H1 (cell line): Measurements from ENCODE around the gene COTL1. TPM values are rescaled to one million over a fixed set of nuclear protein-coding genes. Genes with fewer than 3 reads are reported as not detected.

Experiments
- CTCF ChIA-PET: fragments of 300-600 bp; sonication (Branson Sonifier 250); formaldehyde crosslinking; loops from one replicate; lab custom pipeline; 2021; ENCODE audit not compliant: partially characterized antibody; lab: Charles Lee
- POLR2A ChIA-PET: fragments of 300-600 bp; sonication (Branson Sonifier 250); formaldehyde crosslinking; loops from one replicate; lab custom pipeline; 2021; ENCODE audit warnings: inconsistent platforms; ENCODE audit not compliant: partially characterized antibody; lab: Charles Lee
- DNase-seq, 2 experiments: peaks; one replicate each; pipeline versions ENCODE4 v3.0.0 to v3.0.0-alpha.2; 2010 to 2022; ENCODE audit warnings: low spot score in 2 of 2, low read depth in 1 of 2, mixed read lengths in 1 of 2
- FAIRE-seq: peaks from 2 replicates; lab custom pipeline; 2011; peaks lifted over from hg19 to GRCh38; lab: Jason Lieb, UNC
- H2AFZ ChIP-seq: 2 replicates; pipeline ENCODE4 v1.8.1; 2012; ENCODE audit warnings: low read length, inconsistent platforms
- H2AK5ac ChIP-seq: 2 replicates; pipeline ENCODE4 v1.6.1; 2013; ENCODE audit warnings: low read depth, low read length
- H2BK120ac ChIP-seq: replicated peaks from 2 replicates; pipeline ENCODE3; 2013; ENCODE audit warnings: low read depth, low read length, inconsistent platforms
- H2BK12ac ChIP-seq: 2 replicates; pipeline ENCODE4 v1.6.1; 2013; ENCODE audit warnings: low read depth, low read length
- H2BK15ac ChIP-seq: 2 replicates; pipeline ENCODE4 v1.6.1; 2013; ENCODE audit warnings: low read length
- H2BK20ac ChIP-seq: 2 replicates; pipeline ENCODE4 v1.6.1; 2013; ENCODE audit warnings: low read length
- H2BK5ac ChIP-seq: 2 replicates; pipeline ENCODE4 v1.6.1; 2013; ENCODE audit warnings: low read depth, low read length
- H3K14ac ChIP-seq: 2 replicates; pipeline ENCODE4 v1.6.1; 2013; ENCODE audit warnings: inconsistent platforms; ENCODE audit not compliant: insufficient read length
- H3K18ac ChIP-seq: 2 replicates; pipeline ENCODE4 v1.6.1; 2013; ENCODE audit warnings: low read length; ENCODE audit errors: extremely low read depth
- H3K23ac ChIP-seq: 2 replicates; pipeline ENCODE4 v1.6.1; 2013; ENCODE audit warnings: inconsistent platforms; ENCODE audit not compliant: insufficient read length
- H3K23me2 ChIP-seq: 2 replicates; pipeline ENCODE4 v1.6.1; 2013; ENCODE audit warnings: low read depth, low read length
- H3K27ac ChIP-seq: 2 replicates; pipeline ENCODE4 v1.6.1; 2011; ENCODE audit warnings: low read depth, low read length, inconsistent platforms
- H3K27me3 ChIP-seq, 4 experiments: replicated peaks in 1 of 4; 1 replicate in 1 of 4; 2 replicates in 3 of 4; pipeline versions ENCODE4 v1.6.1 to v1.8.1; 2011 to 2013; ENCODE audit warnings: low read length in 3 of 4, mild to moderate bottlenecking in 3 of 4, inconsistent platforms in 2 of 4, mixed read lengths in 2 of 4, moderate library complexity in 1 of 4; ENCODE audit not compliant: control insufficient read depth in 3 of 4, insufficient read depth in 3 of 4; ENCODE audit errors: extremely low read depth in 1 of 4
- H3K36me3 ChIP-seq, 4 experiments: 2 replicates each; pipeline versions ENCODE4 v1.6.1 to v1.8.1; 2011 to 2013; ENCODE audit warnings: mild to moderate bottlenecking in 4 of 4, low read length in 3 of 4, moderate library complexity in 2 of 4, control low read depth in 1 of 4, inconsistent platforms in 1 of 4; ENCODE audit not compliant: insufficient read depth in 4 of 4, control insufficient read depth in 2 of 4
- H3K4ac ChIP-seq: replicated peaks from 2 replicates; pipeline ENCODE3; 2013; ENCODE audit warnings: low read length, low read depth, mixed read lengths, inconsistent platforms; ENCODE audit not compliant: insufficient read length
- H3K4me1 ChIP-seq, 4 experiments: replicated peaks in 1 of 4; 1 replicate in 1 of 4; 2 replicates in 3 of 4; pipeline versions ENCODE4 v1.6.1 to v1.8.1; 2011 to 2013; ENCODE audit warnings: low read length in 3 of 4, inconsistent platforms in 2 of 4, mixed read lengths in 1 of 4; ENCODE audit not compliant: insufficient read depth in 4 of 4, control insufficient read depth in 3 of 4
- H3K4me2 ChIP-seq, 2 experiments: 2 replicates each; pipeline versions ENCODE4 v1.6.1 to v1.8.1; 2011 to 2013; ENCODE audit warnings: low read depth in 2 of 2, low read length in 2 of 2, control low read depth in 1 of 2, inconsistent platforms in 1 of 2, mild to moderate bottlenecking in 1 of 2; ENCODE audit not compliant: insufficient read depth in 1 of 2
- H3K4me3 ChIP-seq, 4 experiments: fragments of 200-600, 300-600 bp in 1 of 4; sonication (generic), shearing (Covaris generic), sonication (Bioruptor Twin) in 1 of 4; 2 replicates each; pipeline versions ENCODE4 v1.5.1 to v1.8.1; 2011 to 2016; ENCODE audit warnings: low read length in 4 of 4, low read depth in 3 of 4, control low read depth in 2 of 4, inconsistent platforms in 2 of 4, mild to moderate bottlenecking in 2 of 4, mixed read lengths in 1 of 4, moderate library complexity in 1 of 4; ENCODE audit not compliant: insufficient read depth in 2 of 4; ENCODE audit errors: extremely low read depth in 1 of 4
- H3K56ac ChIP-seq: replicated peaks from 2 replicates; pipeline ENCODE3; 2013; ENCODE audit warnings: low read depth, mild to moderate bottlenecking, mixed read lengths, low read length, inconsistent platforms; ENCODE audit not compliant: insufficient read length
- H3K79me1 ChIP-seq: 2 replicates; pipeline ENCODE4 v1.6.1; 2013; ENCODE audit warnings: low read depth, low read length, control low read depth
- H3K79me2 ChIP-seq, 2 experiments: 2 replicates each; pipeline versions ENCODE4 v1.6.1 to v1.8.1; 2012 to 2013; ENCODE audit warnings: low read length in 2 of 2, mild to moderate bottlenecking in 2 of 2, inconsistent platforms in 1 of 2; ENCODE audit not compliant: insufficient read depth in 2 of 2, control insufficient read depth in 1 of 2
- H3K9ac ChIP-seq, 4 experiments: replicated peaks in 1 of 4; 1 replicate in 1 of 4; 2 replicates in 3 of 4; pipeline versions ENCODE4 v1.6.1 to v1.8.1; 2011 to 2013; ENCODE audit warnings: low read depth in 3 of 4, low read length in 3 of 4, control low read depth in 2 of 4, mild to moderate bottlenecking in 2 of 4, moderate library complexity in 2 of 4, inconsistent platforms in 1 of 4; ENCODE audit errors: extremely low read depth in 1 of 4
- H3K9me3 ChIP-seq, 2 experiments: 2 replicates each; pipeline versions ENCODE4 v1.6.1 to v1.8.1; 2012 to 2013; ENCODE audit warnings: mild to moderate bottlenecking in 2 of 2, moderate library complexity in 2 of 2, control low read depth in 1 of 2, inconsistent platforms in 1 of 2, low read depth in 1 of 2, low read length in 1 of 2, mixed read lengths in 1 of 2; ENCODE audit not compliant: insufficient read depth in 2 of 2
- H4K20me1 ChIP-seq, 2 experiments: replicated peaks in 1 of 2; 2 replicates each; pipeline versions ENCODE3 to v1.8.1; 2011 to 2013; ENCODE audit warnings: inconsistent platforms in 2 of 2, low read length in 2 of 2, mild to moderate bottlenecking in 1 of 2; ENCODE audit not compliant: insufficient read depth in 2 of 2, control insufficient read depth in 1 of 2
- H4K5ac ChIP-seq: 2 replicates; pipeline ENCODE4 v1.6.1; 2013; ENCODE audit warnings: low read length, low read depth, mixed read lengths, inconsistent platforms; ENCODE audit not compliant: insufficient read length
- H4K8ac ChIP-seq: 2 replicates; pipeline ENCODE4 v1.8.0; 2013; ENCODE audit warnings: mild to moderate bottlenecking, moderate library complexity, low read length, inconsistent platforms; ENCODE audit not compliant: insufficient read depth; ENCODE audit errors: extremely low read depth
- H4K91ac ChIP-seq: replicated peaks from 2 replicates; pipeline ENCODE3; 2013; ENCODE audit warnings: low read length, mixed read lengths, inconsistent platforms; ENCODE audit not compliant: insufficient read length
- POLR2AphosphoS5 ChIP-seq: IDR thresholded peaks from 2 replicates; pipeline ENCODE4 v1.6.1; 2011; ENCODE audit warnings: low read depth, low read length
- RNF2 ChIP-seq: fragments of 200-900, 300-1000 bp; sonication (generic); IDR thresholded peaks from 2 replicates; pipeline ENCODE4 v1.7.1; 2016; ENCODE audit warnings: borderline replicate concordance, low read depth, mild to moderate bottlenecking, antibody characterized with exemption, low read length; ENCODE audit not compliant: poor library complexity, severe bottlenecking; ENCODE audit errors: missing control alignments
- RXRA ChIP-seq: IDR thresholded peaks from 2 replicates; pipeline ENCODE4 v1.6.1; 2011; ENCODE audit warnings: low read depth, mild to moderate bottlenecking, low read length, moderate library complexity; ENCODE audit not compliant: insufficient read depth
- SP2 ChIP-seq: IDR thresholded peaks from 2 replicates; pipeline ENCODE4 v1.6.1; 2012; ENCODE audit warnings: mild to moderate bottlenecking, low read length, inconsistent platforms
- USF2 ChIP-seq: IDR thresholded peaks from 2 replicates; pipeline ENCODE4 v1.6.1; 2011; ENCODE audit warnings: low read length, improper control_type of control experiment
- WGBS, 2 experiments: shearing (Covaris generic) in 1 of 2; methylation state at CpG; one replicate each; pipeline versions ENCODE4 v1.1.6 to v1.1.7; 2013 to 2015; ENCODE audit warnings: low lambda C conversion rate in 2 of 2, mixed read lengths in 2 of 2, inconsistent platforms in 1 of 2, low coverage in 1 of 2, missing lambda C conversion rate in 1 of 2; ENCODE audit not compliant: insufficient replicate concordance in 2 of 2, insufficient coverage in 1 of 2, insufficient read length in 1 of 2; ENCODE audit errors: extremely low coverage in 1 of 2, missing lambda C conversion rate in 1 of 2; 5-methylcytosine and 5-hydroxymethylcytosine counted together
- polyA plus RNA-seq, 7 experiments: library from polyadenylated mRNA; depleted of rRNA in 3 of 7; stranded (reverse) in 5 of 7; unstranded in 2 of 7; fragments of >200 nt in 5 of 7; fragments of 200-250 nt in 2 of 7; gene quantifications; 1 replicate in 5 of 7; 2 replicates in 1 of 7; 4 replicates in 1 of 7; pipeline versions ENCODE4 v1.2.1 to v1.2.3, GENCODE V29; 2011 to 2013; ENCODE audit warnings: missing spikeins in 2 of 7, mixed read lengths in 2 of 7
- total RNA-seq: library from RNA; stranded (reverse); fragmentation: NEBNext Ultra II Directional; extraction: Animal tissue kit (Norgen Biotek cat#: 25700); gene quantifications from 2 replicates; pipeline ENCODE4 v1.2.1, GENCODE V29; 2021

Gene COTL1
- total and polyA plus RNA-seq, 2 of the 8 experiments (the other 6 are each of a cell fraction or from before 2014, with no cell fraction given), result 59.2 to 183 TPM

GRCh38 chr16:84610376-84610775 lies 7.5 kb downstream of the COTL1 start:
- no peak overlapping the region for H3K4me2 ChIP-seq
- no peak overlapping the region for H2BK5ac ChIP-seq
- CTCF ChIA-PET, result interaction anchor here (1.6 to 2.3 kb wide), 2 partner anchors 12 to 13 kb away, joined by 5 to 6 read pairs; no protein-coding TSS in a partner anchor
- H2BK120ac ChIP-seq, result no peak overlapping the region
- peaks cover 0 to 10% (median 2%) of the 10 kb centered on the region in 4 experiments; a peak in 3 of 8 replicates for H3K36me3 ChIP-seq
- H4K8ac ChIP-seq, result no peak overlapping the region
- peaks cover 12% of the 10 kb centered on the region for H3K79me1 ChIP-seq
- no peak overlapping the region for H2BK12ac ChIP-seq
- no peak overlapping the region for H3K56ac ChIP-seq
- H3K14ac ChIP-seq, result no peak overlapping the region
- no peak overlapping the region for H4K91ac ChIP-seq
- H3K23me2 ChIP-seq, result no peaks in the 10 kb centered on the region
- DNase-seq, result no peak
- no peak overlapping the region for H2BK20ac ChIP-seq
- 90% methylated on average over 1 of the region's 1 CpG; no CpG with 5 or more reads in 1 of the 2 experiments for WGBS, 2 experiments
- TF ChIP-seq POLR2AphosphoS5, result no peak
- TF ChIP-seq RXRA, result no peak
- no peak for TF ChIP-seq RNF2
- TF ChIP-seq SP2, result no peak
- TF ChIP-seq USF2, result no peak
- H3K79me2 ChIP-seq, result peaks cover 0 to 79% of the 10 kb centered on the region in 2 experiments; a peak in 3 of 4 replicates
- H3K4me3 ChIP-seq, result no peak overlapping the region
- no peak for FAIRE-seq
- H3K9me3 ChIP-seq, result peaks cover 3 to 6% of the 10 kb centered on the region in 2 experiments; a peak in 2 of 4 replicates
- H3K18ac ChIP-seq, result no peak overlapping the region
- H4K20me1 ChIP-seq, result peaks cover 5 to 16% of the 10 kb centered on the region in 2 experiments
- H3K23ac ChIP-seq, result no peak overlapping the region
- H3K4me1 ChIP-seq, result peaks cover under 1 to 12% (median 5%) of the 10 kb centered on the region in 4 experiments; a peak in 6 of 7 replicates
- H4K5ac ChIP-seq, result no peak overlapping the region
- no peak overlapping the region for H3K4ac ChIP-seq
- no peak overlapping the region for H2AK5ac ChIP-seq
- no peak overlapping the region for H3K27ac ChIP-seq
- H3K27me3 ChIP-seq, result no peaks in the 10 kb centered on the region
- POLR2A ChIA-PET, result interaction anchor here (1.2 to 1.3 kb wide), 2 partner anchors 8 to 90 kb away, joined by 3 to 4 read pairs; no protein-coding TSS in a partner anchor
- H3K9ac ChIP-seq, result no peak overlapping the region
- no peak overlapping the region for H2AFZ ChIP-seq
- H2BK15ac ChIP-seq, result no peak overlapping the region
